K562 (cell line): Measurements from ENCODE around the gene GNAT1. TPM values are rescaled to one million over a fixed set of nuclear protein-coding genes. Genes with fewer than 3 reads are reported as not detected.

ENCODE experiments used
- BRD4 ChIP-seq: fragments of 200-600 bp; sonication (generic); IDR thresholded peaks from 2 replicates; pipeline ENCODE4 v1.6.1; 2017; ENCODE audit warnings: inconsistent platforms
- CREM ChIP-seq: IDR thresholded peaks from 2 replicates; pipeline ENCODE4 v1.6.1; 2014; ENCODE audit warnings: antibody characterized with exemption, low read depth
- DEAF1 ChIP-seq: fragments of 450-650 bp; formaldehyde crosslinking; IDR thresholded peaks from 2 replicates; pipeline ENCODE4 v1.4.0; 2020; ENCODE audit warnings: mild to moderate bottlenecking, moderate library complexity
- ESRRB ChIP-seq: fragments of 250-450 bp; sonication (Bioruptor Pico); IDR thresholded peaks from 2 replicates; pipeline ENCODE4 v1.5.0; 2020; ENCODE audit warnings: mild to moderate bottlenecking, moderate library complexity, borderline replicate concordance
- ETS2 ChIP-seq: IDR thresholded peaks from 2 replicates; pipeline ENCODE4 v1.6.1; 2016; ENCODE audit warnings: borderline replicate concordance, missing genetic modification characterization, mild to moderate bottlenecking, moderate library complexity, missing compliant biosample characterization; ENCODE audit not compliant: poor library complexity, severe bottlenecking
- FOXJ3 ChIP-seq: sonication (generic); formaldehyde crosslinking; IDR thresholded peaks from 2 replicates; pipeline ENCODE4 v1.4.0; 2020; ENCODE audit warnings: mild to moderate bottlenecking, missing genetic modification reagents
- HIVEP1 ChIP-seq: fragments of 250-450 bp; sonication (Bioruptor Pico); IDR thresholded peaks from 2 replicates; pipeline ENCODE4 v1.4.0; 2020; ENCODE audit warnings: mild to moderate bottlenecking
- KLF13 ChIP-seq: fragments of 450-650 bp; IDR thresholded peaks from 2 replicates; pipeline ENCODE4 v1.6.1; 2016; ENCODE audit warnings: missing genetic modification characterization, low read depth, mild to moderate bottlenecking, missing compliant biosample characterization, moderate library complexity, borderline replicate concordance
- RBM22 ChIP-seq: fragments of 200-400 bp; formaldehyde crosslinking; IDR thresholded peaks from 2 replicates; pipeline ENCODE4 v1.6.1; 2018; ENCODE audit warnings: low read length, low read depth; ENCODE audit not compliant: poor library complexity, severe bottlenecking
- TCF3 ChIP-seq: sonication (generic); formaldehyde crosslinking; IDR thresholded peaks from 2 replicates; pipeline ENCODE4 v1.4.0; 2020; ENCODE audit warnings: mild to moderate bottlenecking, missing genetic modification reagents
- U2AF1 ChIP-seq: fragments of 200-400 bp; formaldehyde crosslinking; optimal IDR thresholded peaks from 2 replicates; pipeline ENCODE3; 2017; ENCODE audit warnings: mild to moderate bottlenecking, low read depth, low read length, moderate library complexity
- ZBTB12 ChIP-seq: fragments of 250-450 bp; sonication (Bioruptor Pico); IDR thresholded peaks from 2 replicates; pipeline ENCODE4 v1.4.0; 2020
- ZBTB43 ChIP-seq: sonication (generic); formaldehyde crosslinking; IDR thresholded peaks from 2 replicates; pipeline ENCODE4 v1.8.0; 2023; ENCODE audit warnings: mild to moderate bottlenecking, missing genetic modification reagents
- ZNF165 ChIP-seq: fragments of 250-450 bp; sonication (Bioruptor Pico); IDR thresholded peaks from 2 replicates; pipeline ENCODE4 v1.4.0; 2020; ENCODE audit warnings: borderline replicate concordance
- ZNF75A ChIP-seq: fragments of 450-650 bp; formaldehyde crosslinking; IDR thresholded peaks from 2 replicates; pipeline ENCODE4 v1.4.0; 2020; ENCODE audit warnings: mild to moderate bottlenecking
- ZNF764 ChIP-seq: fragments of 250-450 bp; sonication (Bioruptor Pico); IDR thresholded peaks from 2 replicates; pipeline ENCODE4 v1.4.0; 2020; ENCODE audit warnings: low read depth, mild to moderate bottlenecking, moderate library complexity
- polyA plus RNA-seq, 8 experiments: library from polyadenylated mRNA; depleted of rRNA in 4 of 8; stranded (reverse) in 5 of 8; unstranded in 3 of 8; fragments of >200 nt; fragmentation: Nextera tagmentation in 2 of 8; fragmentation: Illumina TruSeq in 1 of 8; extraction: Ambion mirVana in 2 of 8; extraction: Trizol in 1 of 8; gene quantifications; 2 replicates each; pipeline versions ENCODE4 v1.2.1 to v1.2.3, GENCODE V29; 2011 to 2014; ENCODE audit warnings: inconsistent platforms in 1 of 8, missing spikeins in 1 of 8
- total RNA-seq, 7 experiments: library from RNA; depleted of rRNA in 6 of 7; stranded (reverse); fragments of >200 nt in 6 of 7; fragmentation: Illumina TruSeq in 2 of 7; extraction: Trizol in 2 of 7; gene quantifications; 2 replicates each; pipeline versions ENCODE4 v1.2.1 to v1.2.3, GENCODE V29; 2011 to 2021; ENCODE audit warnings: low replicate concordance in 1 of 7
- TF ChIP-seq, protein P1 (sequence below): sonication (generic); formaldehyde crosslinking; IDR thresholded peaks from 2 replicates; pipeline ENCODE4 v1.4.0; 2020; ENCODE audit warnings: mild to moderate bottlenecking, missing genetic modification reagents
- TF ChIP-seq, protein P2 (sequence below): fragments of 250-450 bp; sonication (Bioruptor Pico); IDR thresholded peaks from 2 replicates; pipeline ENCODE4 v1.8.0; 2022; ENCODE audit warnings: inconsistent platforms

Gene GNAT1
- total and polyA plus RNA-seq, 9 of the 15 experiments (the other 6 are each of a cell fraction or from before 2014, with no cell fraction given) = not detected

DNA sequence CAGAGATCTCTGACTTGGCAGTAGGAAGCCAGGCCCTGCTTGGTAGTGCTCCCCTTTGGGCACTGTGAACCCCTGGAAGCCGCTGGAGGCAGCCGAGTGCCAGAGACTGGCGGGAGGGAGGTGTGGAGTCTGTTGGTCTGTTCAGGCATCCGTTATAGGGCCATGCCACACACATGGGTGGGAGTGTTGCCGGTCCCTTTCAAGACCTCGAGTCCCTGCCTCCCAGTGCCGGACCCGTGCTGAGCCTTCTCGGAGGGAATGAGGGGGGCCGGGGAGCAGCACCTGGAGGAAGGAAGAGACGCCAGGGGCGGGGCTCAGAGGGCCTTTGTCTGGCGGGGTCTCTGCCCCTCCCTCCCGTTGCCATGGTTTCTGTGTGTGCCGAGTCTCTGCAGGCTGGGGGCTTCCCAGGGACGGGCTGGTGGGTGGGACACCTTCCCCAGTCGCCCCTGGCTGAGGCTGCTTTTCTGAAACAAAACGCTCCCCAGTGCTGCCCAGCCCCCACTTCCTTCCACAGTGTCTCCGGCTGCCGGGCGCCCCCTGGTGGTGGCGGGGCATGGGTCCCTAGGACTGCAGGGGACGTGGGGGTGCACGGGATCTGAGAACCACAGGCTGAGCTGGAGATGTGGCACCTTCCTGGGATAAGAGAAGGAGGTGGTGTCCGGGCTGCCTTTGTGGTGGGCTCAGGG, 54.6 kb downstream of the GNAT1 start (continued):
- TF ChIP-seq TCF3 (no peak), FOXJ3 (CRISPR knock-in tag) (no peak), RBM22 (no peak), DEAF1 (CRISPR knock-in tag) (peak; percentile 73), HIVEP1 (no peak), U2AF1 (no peak), ZBTB43 (CRISPR knock-in tag) (0 out of 2 replicates have a peak, but pooled peaks have one; percentile 42), ETS2 (no peak), CREM (no peak), ESRRB (no peak), ZNF165 (CRISPR knock-in tag) (no peak), ZNF764 (CRISPR knock-in tag) (no peak), KLF13 (no peak), BRD4 (no peak), ZNF75A (no peak), ZBTB12 (CRISPR knock-in tag) (no peak)
- TF ChIP-seq, protein P1, sequence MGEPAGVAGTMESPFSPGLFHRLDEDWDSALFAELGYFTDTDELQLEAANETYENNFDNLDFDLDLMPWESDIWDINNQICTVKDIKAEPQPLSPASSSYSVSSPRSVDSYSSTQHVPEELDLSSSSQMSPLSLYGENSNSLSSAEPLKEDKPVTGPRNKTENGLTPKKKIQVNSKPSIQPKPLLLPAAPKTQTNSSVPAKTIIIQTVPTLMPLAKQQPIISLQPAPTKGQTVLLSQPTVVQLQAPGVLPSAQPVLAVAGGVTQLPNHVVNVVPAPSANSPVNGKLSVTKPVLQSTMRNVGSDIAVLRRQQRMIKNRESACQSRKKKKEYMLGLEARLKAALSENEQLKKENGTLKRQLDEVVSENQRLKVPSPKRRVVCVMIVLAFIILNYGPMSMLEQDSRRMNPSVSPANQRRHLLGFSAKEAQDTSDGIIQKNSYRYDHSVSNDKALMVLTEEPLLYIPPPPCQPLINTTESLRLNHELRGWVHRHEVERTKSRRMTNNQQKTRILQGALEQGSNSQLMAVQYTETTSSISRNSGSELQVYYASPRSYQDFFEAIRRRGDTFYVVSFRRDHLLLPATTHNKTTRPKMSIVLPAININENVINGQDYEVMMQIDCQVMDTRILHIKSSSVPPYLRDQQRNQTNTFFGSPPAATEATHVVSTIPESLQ (CRISPR knock-in tag) = no peak
- TF ChIP-seq, protein P2, sequence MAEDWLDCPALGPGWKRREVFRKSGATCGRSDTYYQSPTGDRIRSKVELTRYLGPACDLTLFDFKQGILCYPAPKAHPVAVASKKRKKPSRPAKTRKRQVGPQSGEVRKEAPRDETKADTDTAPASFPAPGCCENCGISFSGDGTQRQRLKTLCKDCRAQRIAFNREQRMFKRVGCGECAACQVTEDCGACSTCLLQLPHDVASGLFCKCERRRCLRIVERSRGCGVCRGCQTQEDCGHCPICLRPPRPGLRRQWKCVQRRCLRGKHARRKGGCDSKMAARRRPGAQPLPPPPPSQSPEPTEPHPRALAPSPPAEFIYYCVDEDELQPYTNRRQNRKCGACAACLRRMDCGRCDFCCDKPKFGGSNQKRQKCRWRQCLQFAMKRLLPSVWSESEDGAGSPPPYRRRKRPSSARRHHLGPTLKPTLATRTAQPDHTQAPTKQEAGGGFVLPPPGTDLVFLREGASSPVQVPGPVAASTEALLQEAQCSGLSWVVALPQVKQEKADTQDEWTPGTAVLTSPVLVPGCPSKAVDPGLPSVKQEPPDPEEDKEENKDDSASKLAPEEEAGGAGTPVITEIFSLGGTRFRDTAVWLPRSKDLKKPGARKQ (CRISPR knock-in tag) = no peak
